Measurements from ENCODE around the gene CXCR4. TPM values are rescaled to one million over a fixed set of nuclear protein-coding genes. Genes with fewer than 3 reads are reported as not detected.

CXCR4 gene
- total RNA-seq, 1 experiment from 2014 or later, result 1.1 TPM

DNA sequence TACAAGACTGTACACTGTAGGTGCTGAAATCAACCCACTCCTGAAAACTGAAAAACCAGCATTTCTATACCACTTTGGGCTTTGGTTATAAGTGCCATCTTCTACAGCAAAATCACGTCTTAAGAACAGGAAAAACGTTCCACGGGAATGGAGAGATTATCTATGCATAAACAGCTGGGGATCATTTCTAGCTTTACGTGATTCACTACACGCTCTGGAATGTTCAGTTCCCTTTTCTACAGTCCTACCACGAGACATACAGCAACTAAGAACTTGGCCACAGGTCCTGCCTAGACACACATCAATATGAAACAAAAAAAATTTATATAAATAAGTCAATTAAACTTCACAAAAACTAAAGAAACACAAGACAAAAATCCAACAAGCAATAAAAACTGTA is 3.6 kb downstream of the CXCR4 start:
- CTCF ChIA-PET, result no interaction called here
- DNase-seq (ENCODE audit: low read depth, low spot score) (no peak), ATAC-seq (no peak)
- H3K36me3 ChIP-seq (ENCODE audit: control insufficient read depth, insufficient read depth, low read length), result no peaks in the 10 kb centered on the region
- POLR2A ChIA-PET, result no interaction called here
- peaks cover 58% of the 10 kb centered on the region for H3K27me3 ChIP-seq (ENCODE audit: control insufficient read depth, insufficient read depth, low read length)
- H3K9me3 ChIP-seq (ENCODE audit: control insufficient read depth, insufficient read depth, low read depth, low read length), result no peaks in the 10 kb centered on the region
- BruUV-seq (replicated peaks), result no TSS peak
- in situ Hi-C loops (cut with HindIII; ENCODE audit: low pct_unique_long_range_greater_than_20kb, low sequenced_read_pairs), result no loop called here
- no peak overlapping the region for H3K4me3 ChIP-seq (ENCODE audit: low read depth in 2 of 2, low read length in 2 of 2)
- TF ChIP-seq, protein P1, sequence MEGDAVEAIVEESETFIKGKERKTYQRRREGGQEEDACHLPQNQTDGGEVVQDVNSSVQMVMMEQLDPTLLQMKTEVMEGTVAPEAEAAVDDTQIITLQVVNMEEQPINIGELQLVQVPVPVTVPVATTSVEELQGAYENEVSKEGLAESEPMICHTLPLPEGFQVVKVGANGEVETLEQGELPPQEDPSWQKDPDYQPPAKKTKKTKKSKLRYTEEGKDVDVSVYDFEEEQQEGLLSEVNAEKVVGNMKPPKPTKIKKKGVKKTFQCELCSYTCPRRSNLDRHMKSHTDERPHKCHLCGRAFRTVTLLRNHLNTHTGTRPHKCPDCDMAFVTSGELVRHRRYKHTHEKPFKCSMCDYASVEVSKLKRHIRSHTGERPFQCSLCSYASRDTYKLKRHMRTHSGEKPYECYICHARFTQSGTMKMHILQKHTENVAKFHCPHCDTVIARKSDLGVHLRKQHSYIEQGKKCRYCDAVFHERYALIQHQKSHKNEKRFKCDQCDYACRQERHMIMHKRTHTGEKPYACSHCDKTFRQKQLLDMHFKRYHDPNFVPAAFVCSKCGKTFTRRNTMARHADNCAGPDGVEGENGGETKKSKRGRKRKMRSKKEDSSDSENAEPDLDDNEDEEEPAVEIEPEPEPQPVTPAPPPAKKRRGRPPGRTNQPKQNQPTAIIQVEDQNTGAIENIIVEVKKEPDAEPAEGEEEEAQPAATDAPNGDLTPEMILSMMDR (IDR thresholded peaks at IDR 0.05), result no peak
- no peak for TF ChIP-seq POLR2AphosphoS5 (IDR thresholded peaks at IDR 0.05; ENCODE audit: low read depth, low read length)
- TF ChIP-seq REST (IDR thresholded peaks at IDR 0.05; ENCODE audit: insufficient read depth in 1 of 2, low read depth in 2 of 2, low read length in 1 of 2), result no peak
- TF ChIP-seq TCF7L2 (IDR thresholded peaks at IDR 0.05; ENCODE audit: low read depth, low read length), result no peak
- TF ChIP-seq SIN3A (IDR thresholded peaks at IDR 0.05; ENCODE audit: borderline replicate concordance, insufficient read depth, low read depth, low read length), result no peak
- peaks cover 4% of the 10 kb centered on the region for H3K4me1 ChIP-seq (ENCODE audit: control insufficient read depth, insufficient read depth, low read length)
- no peak overlapping the region for H3K27ac ChIP-seq (ENCODE audit: low read length)
- intact Hi-C loops (cut with micrococcal nuclease; ENCODE audit: unreplicated experiment), result loop anchor here (10.0 kb wide), 2 partner anchors 130 to 200 kb away; partner anchors contain the start of gene DARS1

DNA sequence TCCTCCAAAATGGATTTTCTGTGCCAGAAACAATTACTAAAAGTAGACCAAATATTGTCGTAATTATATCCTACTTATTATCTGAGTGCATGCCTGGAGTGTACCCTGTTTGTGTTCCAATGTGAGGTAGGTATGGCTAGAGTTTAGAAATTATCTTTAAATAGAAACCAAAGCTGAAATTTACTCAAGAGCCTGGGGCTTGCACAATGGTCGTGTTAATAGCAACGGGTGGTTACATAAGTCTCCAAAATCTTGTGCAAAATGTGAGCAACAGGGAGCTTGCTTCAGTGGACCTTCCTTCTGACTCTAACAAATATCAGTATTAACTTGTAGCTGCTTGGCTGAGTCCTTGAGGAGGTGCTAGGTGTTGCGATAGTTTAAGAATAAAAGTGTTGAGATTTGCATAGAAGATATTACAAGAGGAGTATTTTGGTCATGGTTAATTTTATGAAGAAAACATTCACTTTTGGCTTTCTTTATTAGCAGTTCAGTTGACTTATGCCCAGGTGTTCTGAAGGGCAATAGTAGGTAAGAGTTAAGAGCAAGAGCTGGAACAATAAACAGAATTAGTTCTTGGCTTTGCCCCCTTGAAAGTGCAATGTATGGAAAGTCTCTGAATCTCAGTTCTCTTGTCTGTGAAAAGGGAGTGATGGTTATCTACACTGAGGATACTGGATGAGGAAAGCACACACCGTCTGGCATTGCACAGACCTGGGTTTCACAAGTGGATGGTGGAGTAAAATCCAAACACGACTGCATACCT is 4.6 kb downstream of the CXCR4 start:
- in situ Hi-C loops (cut with HindIII; ENCODE audit: low pct_unique_long_range_greater_than_20kb, low sequenced_read_pairs) (no loop called here), intact Hi-C loops (cut with micrococcal nuclease; ENCODE audit: unreplicated experiment) (loop anchor here (10.0 kb wide), 2 partner anchors 129 to 199 kb away; partner anchors contain the start of gene DARS1)
- DNase-seq (ENCODE audit: low read depth, low spot score) (no peak), ATAC-seq (no peak)
- Histone ChIP-seq H3K4me3 (ENCODE audit: low read depth in 2 of 2, low read length in 2 of 2) (no peak overlapping the region), H3K27me3 (ENCODE audit: control insufficient read depth, insufficient read depth, low read length) (peaks cover 50% of the 10 kb centered on the region), H3K9me3 (ENCODE audit: control insufficient read depth, insufficient read depth, low read depth, low read length) (no peaks in the 10 kb centered on the region), H3K27ac (ENCODE audit: low read length) (no peak overlapping the region), H3K4me1 (ENCODE audit: control insufficient read depth, insufficient read depth, low read length) (no peaks in the 10 kb centered on the region; the same call in 1 of the 2 replicates), H3K36me3 (ENCODE audit: control insufficient read depth, insufficient read depth, low read length) (no peaks in the 10 kb centered on the region)
- POLR2A ChIA-PET, result no interaction called here
- no peak for TF ChIP-seq REST (IDR thresholded peaks at IDR 0.05; ENCODE audit: insufficient read depth in 1 of 2, low read depth in 2 of 2, low read length in 1 of 2)
- TF ChIP-seq, protein P1 (IDR thresholded peaks at IDR 0.05), result no peak
- no peak for TF ChIP-seq TCF7L2 (IDR thresholded peaks at IDR 0.05; ENCODE audit: low read depth, low read length)
- TF ChIP-seq SIN3A (IDR thresholded peaks at IDR 0.05; ENCODE audit: borderline replicate concordance, insufficient read depth, low read depth, low read length), result no peak
- CTCF ChIA-PET, result no interaction called here
- no TSS peak for BruUV-seq (replicated peaks)
